NCI-H82 treated with DMSO at 0.1 percent for 48 hours (cell line): ENCODE measurements around the gene LEKR1.

Source experiments
- DNase-seq: peaks from one replicate; lab custom pipeline; 2025; ENCODE audit not compliant: unreplicated experiment; lab: John Stamatoyannopoulos, UW

The LEKR1 gene

DNA sequence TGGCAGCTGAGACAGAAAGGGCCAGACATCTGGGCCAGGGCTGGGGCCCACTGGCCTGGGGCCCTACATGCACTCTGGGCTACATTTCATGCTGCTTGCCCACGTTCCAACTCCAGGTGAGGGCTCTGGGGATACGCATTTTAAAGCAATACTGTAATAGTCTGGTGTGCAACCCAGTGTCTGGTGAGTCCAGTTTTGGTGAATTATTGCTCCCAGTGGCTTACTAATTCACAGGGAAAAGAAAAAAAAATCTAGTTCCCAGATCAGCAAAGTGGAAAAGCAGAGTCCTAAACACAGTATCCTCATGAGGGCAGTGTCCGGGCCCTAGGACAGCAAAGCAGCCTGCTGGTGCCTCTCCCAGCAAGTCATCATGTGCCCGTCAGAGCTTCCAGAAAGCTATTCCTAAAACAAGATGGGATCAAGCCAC is 251.4 kb downstream of the LEKR1 start:
- DNase-seq = no peak

GRCh38 chr3:157078131-157078810 is 252.1 kb downstream of the LEKR1 start:
- no peak for DNase-seq

GRCh38 chr3:157078811-157079185 is 252.6 kb downstream of the LEKR1 start:
- DNase-seq = no peak

- no peak for DNase-seq
These were observed 253.7 kb downstream of the LEKR1 start for GRCh38 chr3:157079676-157080369.

DNA sequence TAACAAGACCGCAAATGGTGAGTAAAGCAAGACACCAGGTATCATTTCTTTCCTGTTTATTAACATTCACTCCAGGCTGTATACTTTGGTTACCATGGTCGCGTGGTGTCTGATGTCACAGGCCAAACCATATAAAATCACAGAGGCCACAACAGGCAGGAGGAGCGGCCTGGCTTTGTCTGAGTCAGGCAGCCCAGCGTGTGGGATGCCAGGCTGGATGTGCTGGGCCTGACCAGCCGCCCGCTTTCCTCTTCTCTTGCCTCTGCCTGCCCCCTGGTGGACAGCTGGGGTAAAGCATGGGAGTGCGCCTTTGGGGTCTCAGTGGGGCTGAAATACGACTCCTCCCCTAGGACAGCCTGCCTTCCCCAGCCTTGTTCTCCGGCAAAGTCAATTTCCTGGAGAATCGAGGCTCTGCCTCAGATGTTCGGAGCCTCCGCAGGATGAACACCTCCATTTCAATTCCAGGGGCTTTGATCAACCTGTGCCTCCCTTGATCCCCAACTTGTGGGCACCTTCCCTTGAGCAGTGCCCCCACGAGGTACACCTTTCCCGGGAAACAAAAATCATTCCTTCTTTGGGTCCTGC is 255.6 kb downstream of the LEKR1 start:
- DNase-seq = no peak

DNA sequence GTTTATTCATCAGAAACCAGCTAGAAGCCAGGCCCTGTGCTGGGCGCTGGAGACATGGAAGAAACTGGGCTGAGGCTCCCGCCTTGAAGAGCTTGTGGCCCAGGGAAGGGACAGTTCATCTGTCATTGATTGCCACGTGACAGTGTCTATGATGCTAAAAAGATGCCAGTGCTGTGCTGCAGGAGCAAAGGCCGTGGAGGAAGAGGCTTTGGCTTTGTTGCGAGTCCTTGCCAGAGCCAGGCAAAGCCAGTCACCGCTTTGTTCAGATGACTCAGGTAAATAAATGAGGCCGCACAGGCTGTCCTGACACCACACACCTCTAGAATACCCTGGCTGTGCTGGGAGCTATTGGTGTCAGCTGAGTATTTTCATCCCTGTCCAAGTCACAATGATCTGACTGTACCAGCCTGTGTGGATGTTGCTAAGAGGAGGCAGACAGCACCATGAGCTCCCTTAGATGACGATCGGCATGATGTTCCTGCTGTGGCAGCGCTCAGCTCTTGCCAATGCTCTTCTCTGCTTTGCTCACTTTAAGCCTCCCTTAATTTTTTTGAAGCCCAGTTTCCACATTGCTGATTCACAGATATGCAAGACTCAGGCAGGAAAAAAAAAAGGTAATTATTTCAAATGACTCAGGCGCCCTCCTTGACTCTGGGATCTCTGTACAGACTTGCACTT is 256.3 kb downstream of the LEKR1 start:
- DNase-seq = no peak

DNA sequence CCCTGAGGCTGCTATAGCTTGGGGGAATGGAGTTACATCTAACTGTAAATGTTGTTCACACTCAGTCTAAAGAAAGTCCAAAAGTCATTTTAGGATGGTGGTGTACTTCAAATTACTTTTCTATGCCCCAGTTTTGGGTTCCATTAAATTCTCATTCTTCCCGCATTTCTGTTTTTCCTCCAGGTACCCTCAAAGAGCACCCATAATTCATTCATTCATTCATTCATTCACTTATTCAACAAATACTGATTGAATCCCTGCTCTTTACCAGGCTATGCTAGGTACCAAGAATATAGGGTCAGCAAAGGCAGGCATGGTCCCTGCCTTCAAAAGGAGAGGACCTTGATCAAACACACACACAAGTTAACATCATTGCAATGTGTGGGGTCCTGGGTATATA is 257.7 kb downstream of the LEKR1 start:
- no peak for DNase-seq

DNA sequence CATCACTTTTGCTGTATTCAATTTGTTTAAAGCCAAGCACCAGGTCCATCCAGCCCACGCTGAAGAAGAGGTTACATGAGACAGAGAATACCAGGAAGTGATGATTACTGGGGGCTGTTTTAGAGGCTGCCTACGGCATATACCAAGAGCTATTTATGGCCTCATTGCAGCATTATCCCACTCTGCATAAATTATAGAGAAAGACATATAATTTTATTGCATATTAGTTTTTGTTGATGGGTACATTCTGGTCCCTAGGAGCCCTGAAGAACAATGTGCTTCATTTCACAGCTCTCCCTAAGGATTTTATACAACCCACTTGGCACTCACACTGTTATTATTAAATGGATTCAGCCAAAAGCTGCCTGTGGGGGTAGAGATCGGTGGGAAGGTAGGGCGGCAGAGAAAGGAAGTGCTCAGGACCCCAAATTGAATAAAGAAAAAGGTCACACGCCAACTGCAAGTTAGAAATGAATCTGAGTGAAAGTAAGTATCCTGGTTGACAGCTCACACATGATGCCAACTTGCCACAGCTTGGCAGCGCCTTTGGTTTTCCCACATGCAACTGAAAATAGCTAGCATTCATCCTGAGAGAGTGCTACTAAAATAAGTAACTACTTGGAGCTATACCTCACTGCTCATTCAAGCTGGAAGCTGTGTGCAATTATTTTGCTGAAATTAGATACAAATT is 260.1 kb downstream of the LEKR1 start:
- no peak for DNase-seq

- DNase-seq = no peak
These were observed 260.6 kb downstream of the LEKR1 start for GRCh38 chr3:157086775-157087174.

DNA sequence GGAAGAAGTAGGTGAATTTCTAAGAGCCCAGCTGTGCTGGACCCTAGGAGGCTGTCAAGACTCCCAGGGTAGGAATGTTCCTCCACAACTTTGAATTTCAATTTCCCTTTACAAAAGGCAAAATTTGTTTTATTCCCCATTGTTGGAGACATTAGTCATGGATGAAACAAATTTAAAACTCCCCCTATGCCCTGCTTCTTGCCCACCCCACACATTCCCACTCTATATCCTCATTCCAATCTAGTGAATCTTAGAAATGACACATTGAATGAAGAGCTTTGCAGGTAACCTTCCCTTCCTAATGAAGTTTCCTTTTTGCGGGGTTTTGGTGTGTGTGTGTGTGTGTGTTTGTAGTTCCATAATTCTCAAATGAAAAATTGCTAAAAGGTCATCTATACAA is 261.2 kb downstream of the LEKR1 start:
- DNase-seq = no peak

GRCh38 chr3:157087780-157088600 is 261.8 kb downstream of the LEKR1 start:
- no peak for DNase-seq

- no peak for DNase-seq
These were observed 262.7 kb downstream of the LEKR1 start for GRCh38 chr3:157088601-157089454.

DNA sequence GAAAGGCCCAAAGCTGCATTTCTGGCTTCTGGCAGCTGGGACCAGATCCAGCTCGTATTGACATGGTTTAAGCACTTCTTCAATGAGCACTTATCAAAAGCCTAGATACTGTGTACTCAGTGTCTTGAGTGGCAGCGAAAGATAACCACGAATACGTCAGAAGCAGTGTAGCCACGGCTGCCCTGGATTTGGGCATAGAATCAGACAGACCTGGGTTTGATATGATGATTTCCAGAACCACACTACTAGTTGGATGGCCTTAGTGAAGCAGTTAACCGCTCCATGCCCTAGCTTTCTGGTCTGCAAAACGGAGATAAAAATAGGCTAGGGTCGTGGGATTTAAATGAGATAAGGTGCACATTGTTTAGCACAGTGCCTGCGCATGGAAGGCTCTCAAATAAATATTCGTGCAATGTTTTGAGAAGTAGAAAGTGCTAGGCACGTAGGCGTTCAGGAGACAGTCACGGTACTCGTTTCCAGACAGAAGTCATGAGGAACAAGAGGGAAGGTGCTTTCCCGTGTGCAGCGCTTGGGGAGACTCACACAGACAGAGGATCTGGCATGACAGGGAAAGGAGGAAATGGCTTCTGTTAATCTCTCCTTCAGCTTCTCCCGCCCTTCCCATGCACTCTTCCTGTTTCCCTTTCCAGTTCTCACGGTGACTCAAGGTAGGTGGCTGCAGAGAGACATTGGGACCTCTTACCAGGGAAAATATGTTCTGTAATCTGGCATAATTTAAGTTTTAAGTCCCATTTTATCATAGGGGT is 263.5 kb downstream of the LEKR1 start:
- no peak for DNase-seq

DNA sequence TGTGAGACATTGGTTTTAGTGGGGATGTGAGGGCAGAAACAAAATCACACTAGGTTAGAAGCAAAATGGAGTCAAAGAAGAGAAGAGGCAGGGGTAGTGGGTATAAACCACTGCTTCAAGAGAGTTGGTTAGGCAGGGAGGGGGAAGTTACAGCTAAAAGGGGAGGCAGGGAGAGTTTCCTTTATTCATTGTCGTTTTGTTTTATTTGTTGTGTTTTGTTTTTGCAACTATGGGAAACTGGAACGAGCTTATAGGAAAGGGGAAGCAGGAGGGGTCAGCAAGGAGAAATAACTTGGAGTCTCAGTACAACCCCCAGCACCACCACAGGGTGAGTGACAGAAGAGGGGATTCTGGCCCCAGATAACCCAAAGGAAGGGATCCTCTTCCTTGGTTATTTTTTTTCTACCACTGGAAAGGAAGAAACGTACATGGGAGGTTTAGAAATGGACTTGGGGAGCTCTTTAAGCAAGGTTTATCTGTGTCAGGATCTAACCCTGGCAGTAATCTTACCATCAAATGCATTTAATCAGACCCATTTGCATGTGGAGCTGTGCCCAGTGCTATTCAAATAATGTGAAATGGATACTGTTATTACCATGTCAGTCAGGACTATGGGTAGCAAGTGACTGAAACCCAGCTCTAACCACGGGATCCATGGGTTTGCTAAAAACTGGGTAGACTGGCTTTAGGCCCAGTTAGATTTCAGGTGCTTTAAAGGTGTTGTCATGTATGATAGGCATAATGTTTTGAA is 265.1 kb downstream of the LEKR1 start:
- no peak for DNase-seq

DNA sequence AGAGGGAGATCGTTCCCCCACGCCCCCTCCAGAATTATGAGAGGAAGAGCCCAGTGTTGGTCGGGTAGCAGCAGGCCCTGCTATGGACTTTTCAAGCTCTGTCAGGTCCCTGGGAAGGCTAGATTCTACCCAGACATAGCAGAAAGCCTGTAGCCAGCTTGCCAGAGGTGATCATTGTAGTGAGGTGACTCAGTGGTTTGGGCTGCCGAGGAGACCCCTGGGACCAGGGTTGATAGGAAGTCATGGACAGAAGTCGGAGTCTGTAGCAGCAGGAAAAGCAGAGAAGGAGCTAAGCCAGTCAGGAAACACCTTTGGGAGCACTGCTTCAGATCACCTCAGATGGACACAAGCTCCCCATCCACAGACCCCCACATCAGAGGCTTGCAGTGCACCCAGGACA is 266.1 kb downstream of the LEKR1 start:
- no peak for DNase-seq

DNA sequence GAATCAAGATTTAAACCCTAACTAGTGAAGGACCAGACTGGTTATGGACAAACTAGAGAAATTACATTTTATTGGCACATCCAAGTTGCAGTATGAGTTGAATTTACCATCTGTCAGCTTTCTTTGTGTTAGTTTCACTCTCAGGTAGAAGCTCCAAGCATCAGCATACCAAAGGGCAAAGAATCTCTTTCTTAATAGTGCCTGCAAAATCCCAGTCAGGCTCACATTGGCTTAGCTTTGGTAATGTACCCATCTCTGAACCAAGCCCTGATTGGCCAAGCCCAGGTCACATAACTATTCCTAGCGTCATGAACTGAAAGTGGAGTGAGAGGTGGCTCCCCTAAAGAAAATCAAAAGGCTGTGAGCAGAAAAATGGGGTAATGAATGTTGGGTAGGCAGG is 266.9 kb downstream of the LEKR1 start:
- no peak for DNase-seq

DNA sequence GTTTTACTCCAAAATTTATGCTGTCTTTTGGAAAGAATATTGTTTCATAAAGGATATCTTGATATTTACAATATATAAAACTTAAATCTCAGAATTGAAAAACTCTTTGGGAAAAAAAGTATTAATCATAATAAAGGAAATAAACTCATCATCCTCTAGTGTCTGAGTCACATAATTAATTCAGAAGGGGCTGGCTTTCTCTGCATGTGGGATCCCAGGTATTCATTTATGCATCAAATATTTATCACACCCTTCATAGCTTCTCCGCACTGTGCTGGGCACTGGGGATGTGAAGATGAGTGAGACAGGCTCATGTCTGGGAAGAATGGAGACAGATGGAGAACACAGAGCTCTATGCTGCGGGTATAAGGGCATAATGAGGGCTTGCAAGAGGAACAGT is 268.1 kb downstream of the LEKR1 start:
- DNase-seq = no peak
